ENCODE results near the gene POPDC3. TPM values are rescaled to one million over a fixed set of nuclear protein-coding genes. Genes with fewer than 3 reads are reported as not detected.

POPDC3 gene
- total RNA-seq, 2 donors from 2014 or later: 6.4 to 8.0 TPM

DNA sequence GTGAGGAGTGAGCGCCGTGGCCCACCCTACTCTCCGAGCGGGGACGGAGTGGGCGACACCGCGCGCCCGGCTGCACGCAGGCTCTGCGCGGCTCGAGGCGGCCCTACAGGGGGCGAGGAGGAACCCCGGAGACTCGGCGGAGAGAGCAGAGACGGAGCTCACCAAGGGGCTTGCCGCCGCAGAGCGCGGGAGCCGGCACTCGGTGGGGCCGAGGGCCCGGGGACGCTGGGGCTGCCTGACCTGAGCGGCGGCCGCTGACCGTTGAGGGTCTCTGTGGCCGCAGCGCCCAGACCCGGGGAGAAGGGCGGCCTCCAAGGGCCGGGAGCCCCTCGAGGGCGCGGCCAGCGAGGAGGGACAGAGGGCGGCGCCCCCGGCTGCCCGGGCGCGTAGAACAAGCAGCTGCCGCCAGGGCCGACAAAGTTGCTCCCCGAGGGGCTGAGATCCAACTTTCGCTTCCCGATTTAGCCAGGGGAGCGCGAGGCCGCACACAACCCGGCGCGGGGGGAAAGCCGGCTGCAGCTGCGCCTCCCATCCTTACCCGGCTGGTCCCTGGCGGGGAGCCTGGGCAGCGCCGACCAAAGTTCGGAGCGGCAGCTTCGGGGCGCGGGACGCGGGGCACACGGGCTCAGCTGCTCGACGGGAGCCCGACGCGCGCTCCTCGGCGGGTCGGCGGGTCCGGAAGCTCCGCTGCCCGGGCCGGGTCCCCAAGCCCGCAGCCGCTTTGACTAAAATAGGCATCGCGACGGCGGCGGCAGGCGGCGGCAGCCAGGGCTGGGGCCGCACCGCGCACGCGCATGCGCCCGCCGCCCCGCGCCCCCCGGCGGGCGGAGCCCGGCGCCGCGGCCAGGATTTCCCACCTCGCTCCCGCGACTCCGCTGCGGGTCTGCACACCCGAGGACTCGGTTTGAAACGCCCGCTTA lies 43.1 kb downstream of the POPDC3 start:
- WGBS, 2 experiments (ENCODE audit: insufficient coverage in 1 of 2, insufficient read length in 1 of 2): 0 to 1% methylated on average over 38 to 122 of the region's 122 CpGs
- Histone ChIP-seq H3K36me3 (ENCODE audit: control insufficient read depth, insufficient read depth, low read length) (no peaks in the 10 kb centered on the region), H3K9ac (ENCODE audit: extremely low read depth, low read length, poor library complexity, severe bottlenecking) (no peak overlapping the region), H3K9me3 (ENCODE audit: control insufficient read depth, low read length) (no peaks in the 10 kb centered on the region), H3K27me3 (ENCODE audit: control insufficient read depth, insufficient read depth, low read length, poor library complexity, severe bottlenecking) (peaks cover 54% of the 10 kb centered on the region), H3K27ac (ENCODE audit: low read depth, low read length) (no peak overlapping the region), H3K4me3 (ENCODE audit: low read length) (peak overlapping the region; percentile 85), H3K4me1 (ENCODE audit: control insufficient read depth, insufficient read depth, low read length) (no peaks in the 10 kb centered on the region)
- no peaks in the 10 kb centered on the region for H3K9me3 Mint-ChIP-seq
- H3K4me3 Mint-ChIP-seq: peak overlapping the region; percentile 65
- peak; percentile 86 for DNase-seq
- peaks cover 2% of the 10 kb centered on the region for H3K4me1 Mint-ChIP-seq
- TF ChIP-seq, protein P1, sequence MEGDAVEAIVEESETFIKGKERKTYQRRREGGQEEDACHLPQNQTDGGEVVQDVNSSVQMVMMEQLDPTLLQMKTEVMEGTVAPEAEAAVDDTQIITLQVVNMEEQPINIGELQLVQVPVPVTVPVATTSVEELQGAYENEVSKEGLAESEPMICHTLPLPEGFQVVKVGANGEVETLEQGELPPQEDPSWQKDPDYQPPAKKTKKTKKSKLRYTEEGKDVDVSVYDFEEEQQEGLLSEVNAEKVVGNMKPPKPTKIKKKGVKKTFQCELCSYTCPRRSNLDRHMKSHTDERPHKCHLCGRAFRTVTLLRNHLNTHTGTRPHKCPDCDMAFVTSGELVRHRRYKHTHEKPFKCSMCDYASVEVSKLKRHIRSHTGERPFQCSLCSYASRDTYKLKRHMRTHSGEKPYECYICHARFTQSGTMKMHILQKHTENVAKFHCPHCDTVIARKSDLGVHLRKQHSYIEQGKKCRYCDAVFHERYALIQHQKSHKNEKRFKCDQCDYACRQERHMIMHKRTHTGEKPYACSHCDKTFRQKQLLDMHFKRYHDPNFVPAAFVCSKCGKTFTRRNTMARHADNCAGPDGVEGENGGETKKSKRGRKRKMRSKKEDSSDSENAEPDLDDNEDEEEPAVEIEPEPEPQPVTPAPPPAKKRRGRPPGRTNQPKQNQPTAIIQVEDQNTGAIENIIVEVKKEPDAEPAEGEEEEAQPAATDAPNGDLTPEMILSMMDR (conservative IDR thresholded peaks at IDR 0.05): peak; percentile 47
- no peaks in the 10 kb centered on the region for H3K36me3 Mint-ChIP-seq (ENCODE audit: low read depth)
- H3K27me3 Mint-ChIP-seq (ENCODE audit: insufficient read depth): peaks cover 50% of the 10 kb centered on the region
- no peak overlapping the region for H3K27ac Mint-ChIP-seq

DNA sequence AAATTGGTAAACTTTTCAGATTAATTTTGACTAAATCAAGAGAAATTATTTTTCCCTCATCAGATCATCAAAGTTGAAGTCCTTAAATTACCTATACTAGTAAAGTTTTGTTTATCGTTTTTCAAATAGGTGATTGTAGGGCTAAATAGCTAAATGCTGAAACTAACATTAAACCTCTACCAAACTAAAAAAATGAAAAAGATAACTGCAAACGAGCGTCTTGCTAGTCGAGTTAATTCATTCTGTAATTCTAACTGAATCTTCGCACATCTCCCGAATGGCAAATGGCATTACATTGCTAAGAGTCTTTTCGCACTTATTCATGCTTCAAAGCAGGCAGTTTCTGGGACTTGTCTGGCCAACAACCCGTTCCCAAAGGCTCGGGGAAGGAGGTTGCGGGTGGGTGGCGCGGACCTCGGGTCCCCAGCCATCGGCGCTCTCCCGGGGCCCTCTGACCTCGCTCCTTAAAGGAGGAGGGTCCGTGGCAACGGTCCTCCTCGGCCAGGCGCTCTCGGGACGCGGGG lies 43.8 kb downstream of the POPDC3 start:
- WGBS, 2 experiments (ENCODE audit: insufficient coverage in 1 of 2, insufficient read length in 1 of 2): 12 to 20% methylated on average over 11 to 23 of the region's 24 CpGs
- no peak overlapping the region for H3K9ac ChIP-seq (ENCODE audit: extremely low read depth, low read length, poor library complexity, severe bottlenecking)
- H3K9me3 ChIP-seq (ENCODE audit: control insufficient read depth, low read length): no peaks in the 10 kb centered on the region
- peak overlapping the region; percentile 80 for H3K4me3 ChIP-seq (ENCODE audit: low read length)
- no peaks in the 10 kb centered on the region for H3K36me3 ChIP-seq (ENCODE audit: control insufficient read depth, insufficient read depth, low read length)
- TF ChIP-seq, protein P1 (conservative IDR thresholded peaks at IDR 0.05): no peak
- Mint-ChIP-seq H3K4me1 (peaks cover 2% of the 10 kb centered on the region), H3K27me3 (ENCODE audit: insufficient read depth) (peaks cover 46% of the 10 kb centered on the region), H3K27ac (no peak overlapping the region), H3K9me3 (no peaks in the 10 kb centered on the region), H3K36me3 (ENCODE audit: low read depth) (no peaks in the 10 kb centered on the region), H3K4me3 (peak overlapping the region; percentile 65)
- H3K4me1 ChIP-seq (ENCODE audit: control insufficient read depth, insufficient read depth, low read length): no peaks in the 10 kb centered on the region
- no peak overlapping the region for H3K27ac ChIP-seq (ENCODE audit: low read depth, low read length)
- no peak for DNase-seq
- H3K27me3 ChIP-seq (ENCODE audit: control insufficient read depth, insufficient read depth, low read length, poor library complexity, severe bottlenecking): peaks cover 50% of the 10 kb centered on the region

DNA sequence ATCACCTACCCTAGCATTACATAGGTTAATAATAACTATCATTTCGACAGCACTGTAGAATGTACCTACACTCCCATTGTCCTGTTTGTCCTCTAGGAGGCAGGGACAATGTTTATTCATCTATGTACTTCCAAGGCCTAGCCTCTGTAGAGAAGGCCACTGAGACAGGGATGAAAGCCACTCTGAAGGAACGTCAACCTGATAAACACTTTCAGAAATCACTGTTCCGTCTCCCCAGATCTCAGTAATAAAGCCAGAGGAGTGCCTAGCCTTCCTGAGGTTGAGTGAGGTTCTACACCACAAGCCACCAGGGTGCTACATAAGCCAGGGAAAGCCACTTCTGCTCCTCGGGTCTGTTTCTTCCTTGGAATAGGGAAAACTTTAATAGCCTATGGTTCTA lies 44.8 kb downstream of the POPDC3 start:
- Histone ChIP-seq H3K27ac (ENCODE audit: low read depth, low read length) (no peak overlapping the region), H3K27me3 (ENCODE audit: control insufficient read depth, insufficient read depth, low read length, poor library complexity, severe bottlenecking) (peaks cover 46% of the 10 kb centered on the region), H3K9me3 (ENCODE audit: control insufficient read depth, low read length) (no peaks in the 10 kb centered on the region), H3K36me3 (ENCODE audit: control insufficient read depth, insufficient read depth, low read length) (no peaks in the 10 kb centered on the region), H3K4me1 (ENCODE audit: control insufficient read depth, insufficient read depth, low read length) (no peaks in the 10 kb centered on the region), H3K9ac (ENCODE audit: extremely low read depth, low read length, poor library complexity, severe bottlenecking) (no peak overlapping the region), H3K4me3 (ENCODE audit: low read length) (no peak overlapping the region)
- TF ChIP-seq, protein P1 (conservative IDR thresholded peaks at IDR 0.05): peak; percentile 62
- no peak overlapping the region for H3K4me3 Mint-ChIP-seq
- H3K27ac Mint-ChIP-seq: no peak overlapping the region
- WGBS, 2 experiments (ENCODE audit: insufficient coverage in 1 of 2, insufficient read length in 1 of 2): 82 to 88% methylated on average over 3 to 4 of the region's 4 CpGs
- H3K36me3 Mint-ChIP-seq (ENCODE audit: low read depth): no peaks in the 10 kb centered on the region
- H3K4me1 Mint-ChIP-seq: peaks cover 2% of the 10 kb centered on the region
- peak; percentile 50 for DNase-seq
- H3K27me3 Mint-ChIP-seq (ENCODE audit: insufficient read depth): peaks cover 41% of the 10 kb centered on the region
- no peaks in the 10 kb centered on the region for H3K9me3 Mint-ChIP-seq

Data from endodermal cell (in vitro differentiated cells).